Osteoblast (primary cell): ENCODE data around the gene LRP1-AS. TPM values are rescaled to one million over a fixed set of nuclear protein-coding genes. Genes with fewer than 3 reads are reported as not detected.
A peak's percentile ranks its signal among the peaks of the same experiment; 100 is the strongest.

Experiments
- DNase-seq: peaks from one replicate; pipeline ENCODE4 v3.0.0; 2011; ENCODE audit warnings: low spot score, mixed read lengths; ENCODE audit not compliant: insufficient read length; ENCODE audit errors: missing footprints
- H2AFZ ChIP-seq: 2 replicates; pipeline ENCODE4 v1.6.0; 2011; ENCODE audit warnings: mild to moderate bottlenecking, low read length
- H3K27ac ChIP-seq: 2 replicates; pipeline ENCODE4 v1.5.1; 2011; ENCODE audit warnings: mild to moderate bottlenecking, low read depth, low read length, moderate library complexity
- H3K27me3 ChIP-seq: 2 replicates; pipeline ENCODE4 v1.6.0; 2012; ENCODE audit warnings: mild to moderate bottlenecking, control low read depth, inconsistent platforms, low read length, moderate library complexity; ENCODE audit not compliant: insufficient read depth
- H3K36me3 ChIP-seq: 2 replicates; pipeline ENCODE4 v1.5.1; 2011; ENCODE audit warnings: mild to moderate bottlenecking, low read length, control low read depth, moderate library complexity; ENCODE audit not compliant: insufficient read depth
- H3K4me1 ChIP-seq: 2 replicates; pipeline ENCODE4 v1.5.1; 2011; ENCODE audit warnings: mild to moderate bottlenecking, low read length, control low read depth, moderate library complexity; ENCODE audit not compliant: insufficient read depth
- H3K4me2 ChIP-seq: 2 replicates; pipeline ENCODE4 v1.6.0; 2011; ENCODE audit warnings: mild to moderate bottlenecking, low read length; ENCODE audit not compliant: insufficient read depth
- H3K4me3 ChIP-seq: fragments of 200-600 bp; sonication (generic); 3 replicates; pipeline ENCODE4 v1.5.1; 2012; ENCODE audit warnings: mild to moderate bottlenecking, low read length, inconsistent platforms; ENCODE audit not compliant: insufficient read depth
- H3K79me2 ChIP-seq: 2 replicates; pipeline ENCODE4 v1.6.0; 2012; ENCODE audit warnings: mild to moderate bottlenecking, low read length, control low read depth, inconsistent platforms; ENCODE audit not compliant: insufficient read depth
- H3K9me3 ChIP-seq: 2 replicates; pipeline ENCODE4 v1.5.1; 2011; ENCODE audit warnings: low read depth, low read length, control low read depth
- H4K20me1 ChIP-seq: 2 replicates; pipeline ENCODE4 v1.6.0; 2012; ENCODE audit warnings: mild to moderate bottlenecking, low read length, control low read depth; ENCODE audit not compliant: insufficient read depth
- total RNA-seq: library from RNA; depleted of rRNA; stranded (reverse); fragments of >200 nt; gene quantifications from 2 replicates; pipeline ENCODE4 v1.2.3, GENCODE V29; 2012
- TF ChIP-seq, protein P1 (sequence below): IDR thresholded peaks from 2 replicates; pipeline ENCODE4 v1.5.1; 2011; ENCODE audit warnings: mild to moderate bottlenecking, low read depth, low read length, moderate library complexity; ENCODE audit errors: extremely low read depth

LRP1-AS gene
- total RNA-seq, result not detected in 2 replicates

DNA sequence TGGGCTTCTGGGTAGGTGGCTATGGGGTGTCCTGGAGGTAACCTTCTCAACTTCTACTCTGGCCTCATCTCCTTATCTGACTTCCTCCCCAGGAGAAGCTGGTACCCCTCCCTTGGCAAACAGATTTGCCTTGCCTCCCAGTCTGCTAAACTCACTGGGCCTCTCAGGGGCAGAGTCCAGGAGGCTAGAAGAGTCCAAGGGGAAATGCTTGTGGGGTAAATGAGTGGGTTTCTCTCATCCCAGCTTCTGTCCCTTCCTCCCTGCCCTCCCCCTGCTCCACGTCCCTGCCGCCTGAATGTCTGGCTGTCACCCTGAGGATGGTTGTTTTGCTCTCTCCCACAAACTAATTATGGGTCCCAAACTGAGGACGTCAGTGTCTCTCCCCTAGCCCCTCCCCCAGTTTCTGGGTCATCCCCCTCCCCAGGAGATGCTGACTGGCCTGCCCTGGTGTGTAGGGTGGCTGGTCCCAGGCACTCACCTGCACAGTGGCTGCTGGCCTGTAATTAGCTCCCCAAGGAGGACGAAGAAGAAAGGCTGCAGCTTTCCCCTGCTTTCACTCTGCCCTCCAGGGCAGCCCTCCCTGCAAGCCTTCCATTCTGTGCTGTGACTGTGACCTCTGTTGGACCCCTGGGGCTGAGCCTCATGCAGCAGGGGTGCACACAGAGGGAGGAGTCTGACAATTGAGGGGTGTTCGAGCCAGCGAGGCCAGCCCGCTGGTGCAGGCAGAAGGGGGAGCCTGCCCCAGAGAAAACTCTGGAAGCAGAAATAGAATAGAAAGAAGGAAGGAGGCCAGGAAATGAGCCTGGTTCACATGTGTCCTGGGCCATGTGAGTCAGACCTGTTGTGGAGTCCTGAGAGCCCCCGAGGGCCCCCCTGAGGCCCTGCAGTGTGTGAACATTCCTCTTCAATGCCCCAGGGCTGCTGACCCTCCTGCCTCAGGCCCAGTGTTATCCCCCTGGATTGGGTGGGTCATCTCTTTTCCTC, at the start of gene LRP1-AS:
TSS of gene LRP1-AS (minus strand) at position 659 of the 984 bp plus-strand sequence.
- Histone ChIP-seq H3K4me3 (peak within 1 kb of the TSS; percentile 12), H3K79me2 (peaks cover 85% of the 10 kb centered on the region)
- TF ChIP-seq, protein P1, sequence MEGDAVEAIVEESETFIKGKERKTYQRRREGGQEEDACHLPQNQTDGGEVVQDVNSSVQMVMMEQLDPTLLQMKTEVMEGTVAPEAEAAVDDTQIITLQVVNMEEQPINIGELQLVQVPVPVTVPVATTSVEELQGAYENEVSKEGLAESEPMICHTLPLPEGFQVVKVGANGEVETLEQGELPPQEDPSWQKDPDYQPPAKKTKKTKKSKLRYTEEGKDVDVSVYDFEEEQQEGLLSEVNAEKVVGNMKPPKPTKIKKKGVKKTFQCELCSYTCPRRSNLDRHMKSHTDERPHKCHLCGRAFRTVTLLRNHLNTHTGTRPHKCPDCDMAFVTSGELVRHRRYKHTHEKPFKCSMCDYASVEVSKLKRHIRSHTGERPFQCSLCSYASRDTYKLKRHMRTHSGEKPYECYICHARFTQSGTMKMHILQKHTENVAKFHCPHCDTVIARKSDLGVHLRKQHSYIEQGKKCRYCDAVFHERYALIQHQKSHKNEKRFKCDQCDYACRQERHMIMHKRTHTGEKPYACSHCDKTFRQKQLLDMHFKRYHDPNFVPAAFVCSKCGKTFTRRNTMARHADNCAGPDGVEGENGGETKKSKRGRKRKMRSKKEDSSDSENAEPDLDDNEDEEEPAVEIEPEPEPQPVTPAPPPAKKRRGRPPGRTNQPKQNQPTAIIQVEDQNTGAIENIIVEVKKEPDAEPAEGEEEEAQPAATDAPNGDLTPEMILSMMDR, result no peak

DNA sequence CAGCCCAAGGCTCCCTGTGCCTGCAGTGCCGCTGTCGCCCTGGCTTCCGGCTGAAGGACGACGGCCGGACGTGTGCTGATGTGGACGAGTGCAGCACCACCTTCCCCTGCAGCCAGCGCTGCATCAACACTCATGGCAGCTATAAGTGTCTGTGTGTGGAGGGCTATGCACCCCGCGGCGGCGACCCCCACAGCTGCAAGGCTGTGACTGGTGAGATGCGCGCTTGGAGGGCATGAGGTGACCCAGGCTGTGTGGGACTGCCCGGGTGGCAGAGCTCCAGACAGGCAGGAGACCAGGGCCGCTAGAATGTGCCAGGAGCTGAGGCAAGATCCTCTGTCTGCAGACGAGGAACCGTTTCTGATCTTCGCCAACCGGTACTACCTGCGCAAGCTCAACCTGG, 49.5 kb upstream of the LRP1-AS start:
- TF ChIP-seq, protein P1, result no peak
- no peaks in the 10 kb centered on the region for H3K27me3 ChIP-seq
- H3K36me3 ChIP-seq, result peaks cover 97% of the 10 kb centered on the region
- H4K20me1 ChIP-seq, result peaks cover 55% of the 10 kb centered on the region
- H2AFZ ChIP-seq, result no peak overlapping the region
- H3K9me3 ChIP-seq, result no peaks in the 10 kb centered on the region
- no peaks in the 10 kb centered on the region for H3K4me1 ChIP-seq
- H3K4me2 ChIP-seq, result no peak overlapping the region
- H3K4me3 ChIP-seq, result no peak overlapping the region
- peaks cover 48% of the 10 kb centered on the region for H3K79me2 ChIP-seq
- H3K27ac ChIP-seq, result no peak overlapping the region
- DNase-seq, result no peak

More for the DNA sequence above, at the start of gene LRP1-AS:
- H3K27ac ChIP-seq, result peak within 1 kb of the TSS; percentile 85
- peaks cover 78% of the 10 kb centered on the region for H3K4me1 ChIP-seq
- peak within 1 kb of the TSS; percentile 54 for H3K4me2 ChIP-seq
- no peaks in the 10 kb centered on the region for H3K9me3 ChIP-seq
- peak; percentile 87 for DNase-seq
- no peak within 1 kb of the TSS for H2AFZ ChIP-seq
- peaks cover 85% of the 10 kb centered on the region for H3K36me3 ChIP-seq
- no peaks in the 10 kb centered on the region for H3K27me3 ChIP-seq
- H4K20me1 ChIP-seq, result peaks cover 78% of the 10 kb centered on the region

DNA sequence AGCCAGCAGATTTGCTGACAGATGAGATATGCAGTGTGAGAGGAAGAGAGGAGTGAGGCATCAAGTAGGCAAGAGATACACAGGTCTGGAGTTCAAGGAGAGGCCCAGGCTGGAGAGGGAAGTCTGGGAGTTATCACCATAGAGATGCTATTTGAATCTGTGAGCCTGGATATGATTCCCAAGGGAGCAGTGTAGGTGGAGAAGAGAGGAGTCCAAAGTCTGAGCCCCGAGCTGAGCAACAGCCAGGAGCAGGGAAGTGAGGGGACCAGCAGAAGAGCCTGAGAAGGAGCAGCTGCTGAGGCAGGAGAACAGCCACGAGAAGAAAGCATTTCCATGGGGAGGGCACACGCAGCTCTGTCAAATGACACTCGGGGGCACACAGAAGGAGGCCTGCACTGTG, 49.0 kb upstream of the LRP1-AS start:
- no peaks in the 10 kb centered on the region for H3K9me3 ChIP-seq
- H4K20me1 ChIP-seq, result peaks cover 57% of the 10 kb centered on the region
- peaks cover 49% of the 10 kb centered on the region for H3K79me2 ChIP-seq
- no peak overlapping the region for H2AFZ ChIP-seq
- no peak overlapping the region for H3K27ac ChIP-seq
- TF ChIP-seq, protein P1, result no peak
- no peak overlapping the region for H3K4me2 ChIP-seq
- H3K27me3 ChIP-seq, result no peaks in the 10 kb centered on the region
- no peak overlapping the region for H3K4me3 ChIP-seq
- H3K36me3 ChIP-seq, result peaks cover 97% of the 10 kb centered on the region
- H3K4me1 ChIP-seq, result no peaks in the 10 kb centered on the region
- DNase-seq, result no peak
